GF-D8 (cell line): ENCODE measurements around the gene MLEC.
"Not testable (repeated sequence)": the region's sequence is repeated elsewhere in the genome, so short reads cannot be mapped to it uniquely, and the experiment has no call there.

Source experiments
- DNase-seq: peaks from one replicate; lab custom pipeline; 2025; lab: John Stamatoyannopoulos, UW

The MLEC gene

DNA sequence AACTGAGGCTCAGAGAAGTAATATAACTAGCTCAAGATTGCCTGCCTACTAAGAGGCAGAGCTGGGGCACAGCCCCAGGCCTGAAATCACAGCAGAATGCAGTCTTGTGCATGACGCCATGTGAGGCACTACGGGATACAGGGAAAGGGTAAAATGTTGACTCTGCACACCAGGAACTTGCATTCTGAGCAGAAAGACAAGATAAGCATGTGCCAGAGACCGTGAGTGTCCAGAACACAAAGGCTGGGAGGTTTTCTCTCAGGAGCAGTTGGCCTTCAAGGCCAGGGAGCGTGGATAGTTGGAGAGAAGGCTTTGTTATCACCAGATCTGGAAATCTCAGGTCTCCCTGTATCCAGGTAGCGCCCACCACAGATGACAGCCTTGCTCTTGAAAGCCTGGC, 23.2 kb upstream of the MLEC start:
- DNase-seq, result no peak

DNA sequence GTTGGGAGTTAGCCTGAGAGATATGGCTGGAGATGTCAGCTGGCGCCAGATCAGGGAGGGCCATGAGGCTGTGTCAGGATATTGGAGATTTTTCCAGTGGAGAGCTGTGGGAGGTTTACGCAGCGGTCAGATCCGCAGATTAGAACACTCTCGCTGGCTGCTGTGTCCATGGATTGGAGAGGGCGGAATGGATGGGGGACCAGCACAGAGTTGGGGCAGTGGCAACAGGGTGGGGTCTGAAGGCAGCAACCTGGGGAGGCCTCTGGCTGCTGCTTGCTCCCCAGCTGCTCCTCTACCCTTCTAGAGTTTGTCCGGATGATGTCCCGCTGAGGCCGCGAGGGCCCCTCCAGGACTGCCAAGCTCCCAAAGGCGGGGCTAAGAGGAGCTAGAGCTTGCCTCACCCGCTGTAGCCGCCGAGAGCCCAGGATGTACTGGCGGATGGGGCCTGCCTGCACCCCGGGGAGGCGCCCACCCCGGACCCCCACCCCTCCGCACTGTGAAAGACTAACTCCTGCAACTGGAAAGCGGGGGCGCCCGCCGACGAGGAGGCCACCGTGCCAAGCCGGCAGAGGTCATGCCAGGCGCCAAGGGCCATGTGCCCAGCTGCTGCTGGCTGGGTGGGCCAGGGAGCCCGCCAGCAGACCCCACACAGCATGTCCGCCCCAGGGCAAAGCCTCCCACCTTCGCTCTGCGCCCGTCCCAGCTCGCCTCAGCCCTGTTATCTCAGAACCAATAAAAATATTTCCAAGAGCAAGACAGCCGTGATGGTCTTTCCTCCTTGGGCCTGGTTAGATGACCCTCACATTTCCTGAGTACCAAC, 20.2 kb upstream of the MLEC start:
- no peak for DNase-seq

DNA sequence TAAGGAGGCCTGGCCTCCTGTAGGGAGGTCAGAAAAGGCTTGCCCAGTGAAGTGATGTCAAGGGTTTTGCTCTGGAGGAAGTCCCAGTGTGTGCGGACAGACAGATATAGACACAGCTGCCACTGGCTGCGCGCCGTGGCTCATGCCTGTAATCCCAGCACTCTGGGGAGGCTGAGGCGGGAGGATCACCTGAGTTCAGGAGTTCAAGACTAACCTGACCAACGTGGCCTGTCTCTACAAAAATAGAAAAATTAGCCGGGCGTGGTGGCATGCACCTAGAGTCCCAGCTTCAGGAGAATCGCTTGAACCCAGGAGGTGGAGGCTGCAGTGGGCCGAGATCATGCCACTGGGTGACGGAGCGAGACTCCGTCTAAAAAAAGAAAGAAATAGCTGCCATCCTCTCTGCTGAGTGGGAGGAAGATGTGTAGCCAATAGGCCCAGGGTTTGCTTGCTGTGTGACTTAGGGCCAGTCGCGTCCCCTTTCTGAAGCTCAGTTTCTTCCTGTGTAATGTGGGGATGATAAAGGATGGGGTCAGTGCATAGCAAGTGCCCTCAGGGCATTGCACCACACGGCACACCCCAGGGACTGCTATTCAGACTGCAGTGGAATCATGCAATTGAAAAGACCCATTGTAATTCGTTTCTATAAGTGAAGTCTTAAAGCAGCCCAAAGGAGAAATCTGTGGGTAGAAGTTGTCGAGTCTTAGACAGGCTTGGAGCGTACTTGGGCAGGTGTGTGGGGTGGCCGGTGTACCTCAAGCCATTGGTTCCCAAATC, 18.7 kb upstream of the MLEC start:
- DNase-seq, result no peak

DNA sequence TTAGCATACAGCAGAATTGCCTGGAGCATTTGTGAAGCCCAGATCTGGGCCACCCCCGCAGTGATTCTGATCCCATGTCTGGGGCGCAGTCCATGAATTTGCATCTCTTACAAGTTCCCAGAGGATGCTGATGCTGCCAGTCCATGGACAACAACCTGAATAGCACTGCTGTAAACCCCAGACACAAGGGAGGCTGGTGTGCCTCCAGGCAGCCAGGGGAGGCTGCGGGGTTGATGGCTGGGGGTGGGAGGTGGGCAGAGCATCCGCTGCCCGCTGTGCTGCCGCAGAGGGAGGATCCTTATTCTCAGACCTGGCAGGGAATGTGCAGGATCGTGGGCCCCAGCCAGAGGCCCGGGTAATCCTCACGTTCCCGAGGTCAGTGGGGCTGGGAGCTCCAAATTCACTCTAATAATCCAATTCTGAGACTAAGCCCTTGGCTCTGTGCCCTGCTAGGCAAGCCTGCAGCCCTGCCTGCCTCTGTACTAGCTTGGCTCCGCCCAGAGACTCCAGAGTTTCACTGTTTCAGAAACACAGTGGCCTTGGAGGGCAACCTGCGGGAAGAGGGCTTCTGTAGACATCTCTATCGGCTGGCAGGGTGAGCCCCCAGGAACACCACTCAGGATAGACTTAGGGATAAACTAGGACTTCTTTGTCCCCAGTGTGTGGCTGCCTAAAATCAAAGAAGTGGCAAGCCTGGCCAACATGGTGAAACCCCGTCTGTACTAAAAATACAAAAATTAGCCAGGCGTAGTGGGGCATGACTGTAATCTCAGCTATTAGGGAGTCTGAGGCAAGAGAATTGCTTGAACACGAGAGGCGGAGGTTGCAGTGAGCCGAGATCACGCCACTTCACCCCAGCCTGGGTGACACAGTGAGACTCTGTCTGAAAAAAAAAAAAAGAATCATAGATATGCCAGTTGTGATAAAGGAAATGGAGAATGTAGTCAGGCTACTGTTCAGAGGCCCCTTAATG, 17.8 kb upstream of the MLEC start:
- no peak for DNase-seq

DNA sequence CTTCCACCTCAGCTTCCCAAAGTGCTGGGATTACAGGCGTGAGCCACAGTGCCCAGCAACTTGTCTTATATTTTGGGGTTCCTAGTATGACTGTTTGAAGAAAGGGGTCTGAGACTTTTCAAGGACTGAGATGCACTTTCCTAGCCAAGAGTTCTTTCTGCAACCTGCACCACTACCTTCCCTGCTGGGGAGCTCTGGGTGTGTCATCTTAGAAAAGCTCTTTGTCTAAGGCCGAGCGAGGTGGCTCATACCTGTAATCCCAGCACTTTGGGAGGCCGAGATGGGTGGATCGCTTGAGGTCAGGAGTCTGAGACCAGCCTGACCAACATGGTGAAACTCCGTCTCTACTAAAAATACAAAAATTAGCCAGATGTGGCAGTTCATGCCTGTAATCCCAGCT, 16.7 kb upstream of the MLEC start:
- not testable (repeated sequence) for DNase-seq

DNA sequence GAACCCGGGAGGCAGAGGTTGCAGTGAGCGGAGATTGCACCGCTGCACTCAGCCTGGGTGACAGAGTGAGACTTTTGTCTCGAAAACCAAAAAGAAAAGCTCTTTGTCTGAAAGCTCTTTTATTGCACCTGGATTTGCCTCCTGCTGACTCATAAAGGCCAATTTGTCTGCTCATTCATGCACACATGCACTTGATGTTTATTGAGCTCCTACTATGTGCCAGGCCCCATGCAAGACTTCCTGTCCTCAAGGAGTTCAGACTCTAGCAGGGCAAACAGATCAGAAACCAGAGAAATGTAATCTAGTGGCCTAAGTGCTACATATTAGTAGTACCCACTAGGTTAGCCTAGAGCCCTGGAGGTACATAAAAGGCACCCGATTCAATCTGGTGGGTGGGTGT, 16.3 kb upstream of the MLEC start:
- no peak for DNase-seq

DNA sequence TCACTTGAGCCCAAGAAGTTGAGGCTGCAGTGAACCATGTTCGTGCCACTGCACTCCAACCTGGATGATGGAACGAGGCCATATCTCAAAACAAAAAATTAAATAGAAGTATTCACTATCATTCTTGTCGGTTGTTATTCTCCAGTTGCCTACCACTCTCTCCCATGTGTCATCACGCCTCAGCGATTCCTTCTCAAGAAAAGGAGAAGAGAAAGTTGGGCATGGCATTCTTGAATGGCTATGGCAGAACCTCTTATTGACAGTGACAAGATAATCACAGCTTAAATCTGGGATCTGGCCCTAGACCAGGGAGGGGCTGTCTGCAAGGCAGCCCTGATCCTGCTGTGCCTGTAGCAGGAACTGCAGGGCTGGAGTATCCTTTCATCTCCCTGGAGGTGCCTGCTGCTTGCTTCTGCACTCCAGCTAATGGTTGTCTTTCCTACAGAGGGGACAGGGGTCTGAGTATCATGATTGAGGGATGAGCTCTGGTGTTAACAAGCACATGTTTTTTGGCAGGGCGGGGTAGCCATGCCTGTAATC, 12.8 kb upstream of the MLEC start:
- no peak for DNase-seq

DNA sequence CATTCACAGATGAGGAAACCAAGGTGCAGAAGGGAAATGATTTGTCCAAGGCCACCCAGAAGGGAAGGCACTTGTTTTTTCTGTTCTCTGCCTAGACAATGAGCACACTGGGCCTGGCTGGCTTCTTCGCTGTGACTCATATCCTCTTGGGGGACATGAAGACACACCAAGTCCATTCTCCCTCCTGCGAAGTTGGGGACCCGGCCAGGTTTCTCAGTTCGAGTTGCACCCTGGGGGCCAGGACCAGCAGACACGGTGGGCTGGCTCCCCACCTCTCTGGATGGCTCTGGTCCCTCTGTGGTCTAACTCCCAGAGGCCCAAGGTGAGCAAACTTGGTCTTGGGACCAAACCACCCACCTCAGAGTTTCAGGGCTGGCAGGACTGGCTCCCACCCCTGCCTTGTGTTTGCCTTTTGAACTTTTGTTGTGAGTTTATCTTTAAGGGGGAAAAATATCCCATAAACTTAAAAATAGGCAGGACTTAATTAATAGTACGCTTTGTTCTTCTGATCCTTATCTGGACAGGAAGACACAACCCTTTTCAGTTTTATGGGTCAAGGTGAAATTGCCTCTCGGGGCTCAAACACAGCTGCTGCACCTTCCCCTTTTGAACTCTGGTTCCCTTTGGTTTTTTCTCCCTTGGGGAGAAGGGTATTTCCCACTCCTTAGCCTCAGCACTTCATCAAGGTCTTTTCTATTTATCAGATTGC, 9.0 kb upstream of the MLEC start:
- peak; percentile 14 for DNase-seq

DNA sequence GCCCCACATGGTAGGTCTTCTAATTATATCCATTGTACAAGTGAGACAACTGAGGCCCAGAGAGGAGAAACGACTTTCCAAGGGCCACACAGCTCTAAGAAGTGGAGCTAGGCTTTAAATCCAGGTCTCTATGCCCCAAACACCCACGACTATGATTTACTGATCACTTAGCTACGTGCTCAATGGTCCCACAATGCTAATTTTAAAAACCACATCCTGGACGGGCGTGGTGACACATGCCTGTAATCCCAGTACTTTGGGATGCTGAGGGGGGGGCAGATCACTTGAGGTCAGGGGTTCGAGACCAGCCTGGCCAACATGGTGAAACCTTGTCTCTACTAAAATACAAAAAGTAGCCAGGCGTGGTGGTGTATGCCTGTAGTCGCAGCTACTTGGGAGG, 8.4 kb upstream of the MLEC start:
- no peak for DNase-seq

DNA sequence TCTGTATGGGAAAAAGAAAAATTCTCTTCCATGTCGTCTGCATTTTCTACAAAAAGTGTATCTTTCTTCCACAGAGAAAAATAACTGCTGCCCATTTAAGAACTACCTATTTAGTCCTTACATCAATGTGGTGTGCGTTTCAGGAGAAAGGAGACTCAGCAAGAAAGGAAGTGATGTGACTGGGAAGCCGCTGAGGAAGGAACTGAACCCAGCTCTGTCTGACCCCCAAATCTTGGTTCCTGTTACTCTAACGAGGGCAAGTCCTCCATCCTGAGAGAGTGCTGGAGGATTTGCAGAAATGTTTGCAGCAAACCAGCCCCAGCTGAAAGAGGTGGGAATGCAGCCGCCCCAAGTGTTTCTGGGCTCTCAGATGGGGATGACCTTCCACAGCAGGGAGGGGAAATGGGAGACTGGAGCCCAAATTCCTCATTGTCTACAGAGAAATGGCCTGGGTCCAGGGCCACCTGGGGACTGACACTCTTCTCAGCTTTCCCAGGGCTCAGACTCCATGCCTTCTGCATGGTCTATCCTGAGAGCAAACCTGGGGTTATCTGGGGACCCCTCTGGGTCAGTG, 6.7 kb upstream of the MLEC start:
- no peak for DNase-seq

DNA sequence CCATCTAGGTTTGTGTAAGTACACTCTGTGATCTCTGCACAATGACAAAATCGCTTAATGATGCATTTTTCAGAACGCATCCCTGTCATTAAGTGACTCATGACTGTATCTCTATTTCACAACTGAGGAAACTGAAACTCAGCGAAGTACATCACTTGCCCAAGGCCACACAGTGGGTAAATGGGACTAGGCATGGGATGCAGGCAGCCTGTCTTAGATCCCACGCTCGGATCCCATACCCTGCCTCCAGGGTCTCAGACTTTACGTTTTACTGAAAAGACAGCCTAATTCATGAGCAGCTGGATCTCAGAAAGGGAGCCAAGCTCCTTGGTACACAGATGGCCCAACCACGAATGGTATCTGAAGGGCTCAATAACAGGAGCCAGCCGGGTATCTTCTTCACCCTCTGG, 2.4 kb upstream of the MLEC start:
- DNase-seq, result no peak

DNA sequence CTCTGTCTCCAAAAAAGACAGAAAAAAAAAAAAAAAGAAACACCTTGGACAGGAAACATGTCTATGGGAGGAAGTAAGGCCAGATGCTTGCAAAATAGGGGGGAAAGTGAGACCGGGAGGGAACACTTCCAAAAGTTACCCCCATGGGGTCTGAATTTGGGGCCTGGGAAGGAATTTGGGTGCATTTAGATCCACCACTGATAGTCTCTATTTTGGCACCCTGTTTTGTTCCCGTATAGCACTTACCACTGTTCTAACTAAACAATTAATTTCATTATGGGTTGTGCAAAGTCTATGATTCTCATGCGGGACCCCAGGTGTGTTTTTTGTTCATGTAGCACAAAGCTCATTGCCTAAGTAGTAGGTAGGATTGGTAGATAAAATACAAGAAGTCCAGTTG, 1.4 kb upstream of the MLEC start:
- DNase-seq, result no peak

DNA sequence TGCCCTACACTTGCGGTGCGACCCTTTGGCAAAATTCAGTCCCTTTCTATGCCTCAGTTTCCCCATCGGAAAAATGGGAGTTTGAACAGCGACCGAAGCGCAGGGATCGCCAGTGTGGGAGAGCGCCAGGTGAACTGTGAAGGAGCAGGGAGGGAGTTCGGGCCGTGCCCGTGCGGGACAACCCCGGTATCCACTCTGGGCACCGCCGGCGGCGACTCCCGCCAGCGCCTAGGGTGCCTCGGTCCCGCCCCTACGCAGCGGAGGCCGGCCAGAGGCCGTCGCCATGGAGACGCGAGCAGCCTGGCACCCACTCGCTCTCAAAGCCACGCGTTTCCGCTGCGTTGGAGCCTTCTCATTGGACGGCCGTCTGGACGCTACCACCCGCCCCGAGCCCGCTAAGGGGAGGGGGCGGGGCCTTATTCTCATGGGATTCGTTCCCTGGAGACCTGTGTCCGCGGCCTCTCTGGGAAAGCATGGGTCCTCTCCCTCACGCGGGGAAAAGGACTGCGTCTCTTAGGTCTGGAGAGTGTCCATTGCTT, 729 bp upstream of the MLEC start:
- peak; percentile 95 for DNase-seq

DNA sequence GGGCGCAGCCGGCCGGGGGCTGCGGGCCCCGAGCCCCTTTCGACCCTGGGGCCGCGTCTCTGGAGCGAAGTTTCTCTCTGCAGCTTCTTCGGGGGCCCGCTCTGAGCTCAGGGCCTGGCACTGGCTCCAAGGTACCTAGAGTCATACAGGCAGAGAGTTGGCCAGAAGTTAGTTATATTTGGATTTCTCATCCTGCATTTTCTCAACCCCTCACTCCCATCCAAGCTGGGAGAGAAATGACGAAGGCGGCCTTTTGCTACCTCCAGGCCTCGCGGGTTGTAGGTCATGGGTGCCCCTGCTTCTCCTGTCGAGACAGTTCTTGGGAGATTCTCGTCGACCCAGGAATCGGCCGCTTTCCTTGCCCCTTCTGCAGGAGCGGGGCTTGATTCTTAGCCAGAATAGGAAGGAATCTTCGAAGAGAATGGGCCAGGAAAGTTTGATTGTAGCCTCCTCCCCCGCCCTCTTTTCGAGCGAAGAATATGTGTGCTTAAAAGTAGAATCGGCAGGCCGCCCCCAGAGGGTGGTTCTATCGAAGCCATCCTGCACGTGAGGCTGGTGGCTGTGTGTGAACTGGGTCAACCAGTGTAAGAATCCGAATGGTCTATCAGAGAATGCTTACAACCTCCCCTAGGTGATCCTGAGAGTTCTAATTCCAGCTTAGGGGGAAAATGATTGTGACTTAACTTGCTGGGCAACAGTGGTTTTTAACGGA, 785 bp downstream of the MLEC start:
- no peak for DNase-seq

DNA sequence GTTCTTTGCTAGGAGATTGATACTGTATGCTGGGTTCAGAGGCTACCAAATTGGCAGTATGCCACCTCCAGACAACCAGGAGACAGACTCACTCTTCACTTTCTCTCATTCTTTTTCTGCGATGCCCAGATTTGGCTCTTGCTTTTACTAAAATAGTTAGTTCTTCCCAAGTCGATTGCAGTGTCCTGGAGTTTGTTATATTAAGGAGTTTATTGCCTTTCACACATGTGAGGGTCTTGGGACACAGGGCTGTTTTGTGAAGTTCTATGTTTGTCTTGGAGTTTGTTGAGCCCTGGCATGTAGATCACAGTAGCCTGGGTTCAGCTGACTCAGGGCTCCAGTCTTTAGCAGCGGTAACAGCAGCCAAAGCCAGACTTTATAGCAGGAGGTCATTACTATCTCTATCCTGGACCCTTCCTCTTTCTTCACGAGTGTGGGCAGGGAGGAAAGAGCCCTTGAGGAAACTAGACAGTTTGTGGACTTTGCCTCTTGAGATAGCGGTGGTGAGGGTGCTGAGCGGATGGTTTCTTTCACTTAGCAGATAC, 1.6 kb downstream of the MLEC start:
- DNase-seq, result peak; percentile 84

DNA sequence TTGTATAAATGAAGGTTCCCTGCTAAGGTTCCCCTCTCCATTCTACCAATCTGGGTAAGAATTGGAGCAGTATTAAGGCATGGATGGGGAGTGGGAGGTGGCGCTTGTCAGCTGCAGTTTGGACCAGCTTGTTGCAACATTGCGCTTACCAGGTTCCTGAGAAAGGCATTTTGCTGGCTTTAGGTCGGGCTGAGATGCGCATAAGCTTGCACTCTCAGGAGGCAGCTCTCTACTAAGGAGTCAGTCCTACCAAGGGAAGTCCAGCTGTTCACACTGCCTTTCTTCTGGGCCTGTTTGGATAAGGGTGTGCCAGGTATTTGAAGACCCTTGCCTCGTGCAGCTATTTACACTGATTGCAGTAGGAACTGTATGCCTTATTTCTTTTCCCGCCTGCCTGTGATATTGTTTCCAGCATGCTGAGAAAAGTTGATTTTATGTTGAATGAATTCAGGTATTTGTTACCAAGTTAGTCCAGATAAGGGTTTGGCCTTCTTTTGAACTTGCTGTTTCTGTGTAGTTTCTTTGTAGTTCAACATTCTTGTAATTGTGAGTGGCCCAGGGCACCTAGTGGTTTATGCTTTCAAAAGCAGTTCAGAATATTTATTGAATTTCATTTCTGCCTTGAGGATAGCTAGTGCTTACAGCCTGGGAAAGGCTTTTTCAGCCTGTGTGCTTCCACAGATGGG, 2.6 kb downstream of the MLEC start:
- peak; percentile 13 for DNase-seq

DNA sequence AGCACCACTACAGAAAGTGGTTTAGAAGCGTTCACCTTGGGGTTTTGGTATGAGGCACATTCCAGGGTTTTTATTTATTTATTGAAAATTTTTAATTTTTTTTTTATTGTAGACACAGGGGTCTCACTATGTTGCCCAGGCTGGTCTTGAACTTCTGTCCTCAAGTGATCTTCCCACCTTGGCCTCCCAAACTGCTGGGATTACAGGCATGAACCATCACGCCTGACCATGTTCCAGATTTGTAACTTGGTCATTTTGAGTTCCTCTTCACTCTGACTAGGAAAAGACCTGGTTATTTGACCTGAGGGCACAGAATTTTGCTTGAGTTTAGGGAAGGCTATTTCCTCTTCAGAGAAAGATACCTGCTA, 3.1 kb downstream of the MLEC start:
- no peak for DNase-seq

DNA sequence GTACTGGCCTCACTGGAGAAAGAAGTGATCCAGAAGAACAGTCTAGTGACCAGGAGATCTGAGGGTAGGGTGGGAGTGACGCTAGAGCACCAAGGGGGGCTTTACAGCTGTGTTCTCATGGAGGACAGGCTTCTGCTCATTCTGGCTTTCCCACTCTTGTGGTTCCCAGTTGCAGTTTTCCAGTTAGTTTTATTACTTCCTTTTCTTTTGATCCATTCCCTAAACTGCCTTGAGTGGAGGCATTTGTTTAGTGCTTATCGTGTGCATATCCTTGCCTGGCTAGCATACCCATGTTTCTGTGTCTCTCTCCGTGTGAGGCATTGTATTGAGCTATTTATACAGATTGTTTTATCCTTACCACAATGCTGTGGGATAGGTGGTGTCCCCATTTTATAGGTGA, 4.0 kb downstream of the MLEC start:
- DNase-seq, result no peak

DNA sequence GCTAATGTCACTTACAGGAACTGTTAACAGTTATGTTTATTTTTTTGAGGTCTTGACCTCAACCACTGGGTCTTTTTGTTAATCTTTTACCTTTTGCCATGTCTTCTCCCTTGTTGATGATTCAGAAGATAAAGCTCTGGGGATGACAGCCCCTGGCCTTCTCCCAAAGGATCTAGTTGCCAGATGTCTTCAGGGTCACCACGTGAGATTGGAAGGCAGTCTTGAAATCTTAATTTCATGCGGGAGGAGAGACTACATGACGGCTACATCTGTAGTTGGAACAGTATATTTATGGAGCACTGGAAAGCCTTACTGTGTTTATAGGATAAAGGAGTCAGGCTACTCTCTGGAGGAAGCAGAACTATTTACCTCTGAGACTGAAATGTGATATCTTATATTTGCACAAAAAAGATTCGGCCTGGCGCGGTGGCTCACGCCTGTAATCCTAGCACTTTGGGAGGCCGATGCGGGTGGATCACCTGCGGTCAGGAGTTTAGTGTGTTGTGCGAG, 5.6 kb downstream of the MLEC start:
- DNase-seq, result no peak
